Measurements from ENCODE around the gene CDPF1. TPM values are rescaled to one million over a fixed set of nuclear protein-coding genes. Genes with fewer than 3 reads are reported as not detected.
A peak's percentile ranks its signal among the peaks of the same experiment; 100 is the strongest.

Gene CDPF1
- total RNA-seq, 1 experiment from 2014 or later = 18.1 TPM

GRCh38 chr22:46259374-46259773 is 9.3 kb upstream of the CDPF1 start:
- no peak for DNase-seq (ENCODE audit: low read depth)

GRCh38 chr22:46256358-46256958 is 6.4 kb upstream of the CDPF1 start:
- peak; percentile 54 for DNase-seq (ENCODE audit: low read depth)

- no peak for DNase-seq (ENCODE audit: low read depth)
Measured at GRCh38 chr22:46251816-46252380, 1.8 kb upstream of the CDPF1 start.

GRCh38 chr22:46251266-46251665 is 1.2 kb upstream of the CDPF1 start:
- DNase-seq (ENCODE audit: low read depth) = no peak

- DNase-seq (ENCODE audit: low read depth) = no peak
Measured at GRCh38 chr22:46250783-46251125, 661 bp upstream of the CDPF1 start.

GRCh38 chr22:46247443-46247975 is 2.6 kb downstream of the CDPF1 start:
- no peak for DNase-seq (ENCODE audit: low read depth)

- DNase-seq (ENCODE audit: low read depth) = no peak
Measured at GRCh38 chr22:46246178-46246577, 3.9 kb downstream of the CDPF1 start.

GRCh38 chr22:46245511-46245910 is 4.6 kb downstream of the CDPF1 start:
- DNase-seq (ENCODE audit: low read depth) = no peak

- no peak for DNase-seq (ENCODE audit: low read depth)
Measured at GRCh38 chr22:46244771-46245170, 5.3 kb downstream of the CDPF1 start.

- no peak for DNase-seq (ENCODE audit: low read depth)
Measured at GRCh38 chr22:46242076-46242475, 8.0 kb downstream of the CDPF1 start.

- no peak for DNase-seq (ENCODE audit: low read depth)
Measured at GRCh38 chr22:46241396-46242007, 8.6 kb downstream of the CDPF1 start.

- no peak for DNase-seq (ENCODE audit: low read depth)
Measured at GRCh38 chr22:46240907-46241306, 9.2 kb downstream of the CDPF1 start.

- no peak for DNase-seq (ENCODE audit: low read depth)
Measured at GRCh38 chr22:46240506-46240905, 9.6 kb downstream of the CDPF1 start.

- no peak for DNase-seq (ENCODE audit: low read depth)
Measured at GRCh38 chr22:46240073-46240472, 10.0 kb downstream of the CDPF1 start.

- no peak for DNase-seq (ENCODE audit: low read depth)
Measured at GRCh38 chr22:46239261-46240048, 10.6 kb downstream of the CDPF1 start.

GRCh38 chr22:46238541-46238940 is 11.6 kb downstream of the CDPF1 start:
- no peak for DNase-seq (ENCODE audit: low read depth)

GRCh38 chr22:46237453-46238124 is 12.5 kb downstream of the CDPF1 start:
- no peak for DNase-seq (ENCODE audit: low read depth)

GRCh38 chr22:46234969-46235368 is 15.1 kb downstream of the CDPF1 start:
- no peak for DNase-seq (ENCODE audit: low read depth)

- DNase-seq (ENCODE audit: low read depth) = peak; percentile 83
Measured at GRCh38 chr22:46233231-46233630, 16.9 kb downstream of the CDPF1 start.

GRCh38 chr22:46230262-46230901 is 19.7 kb downstream of the CDPF1 start:
- DNase-seq (ENCODE audit: low read depth) = no peak

GRCh38 chr22:46229701-46230100 is 20.4 kb downstream of the CDPF1 start:
- no peak for DNase-seq (ENCODE audit: low read depth)

Measured in HT1080 (cell line).